ENCODE measurements around the gene ARPC5.

Gene ARPC5

GRCh38 chr1:183589874-183590243 lies 45.7 kb downstream of the ARPC5 start:
- H3K4me1 ChIP-seq (ENCODE audit: control insufficient read depth, insufficient read depth, low read length, poor library complexity, severe bottlenecking), result peaks cover 14% of the 10 kb centered on the region
- H3K4me3 ChIP-seq (ENCODE audit: insufficient read depth, low read depth, low read length, poor library complexity, severe bottlenecking), result no peak overlapping the region
- H3K27ac ChIP-seq (ENCODE audit: insufficient read depth, low read length, poor library complexity, severe bottlenecking), result peak overlapping the region; percentile 5
- H3K9me3 ChIP-seq (ENCODE audit: control insufficient read depth, low read length), result no peaks in the 10 kb centered on the region
- no peaks in the 10 kb centered on the region for H3K27me3 ChIP-seq (replicated peaks; ENCODE audit: control insufficient read depth, insufficient read depth, low read length, poor library complexity, severe bottlenecking)
- no peaks in the 10 kb centered on the region for H3K36me3 ChIP-seq (ENCODE audit: control insufficient read depth, insufficient read depth, low read length)
- no peak for DNase-seq

GRCh38 chr1:183589384-183589783 lies 46.2 kb downstream of the ARPC5 start:
- DNase-seq, result no peak

GRCh38 chr1:183588827-183589226 lies 46.8 kb downstream of the ARPC5 start:
- Histone ChIP-seq H3K9me3 (ENCODE audit: control insufficient read depth, low read length) (no peaks in the 10 kb centered on the region), H3K4me1 (ENCODE audit: control insufficient read depth, insufficient read depth, low read length, poor library complexity, severe bottlenecking) (peaks cover 14% of the 10 kb centered on the region), H3K27ac (ENCODE audit: insufficient read depth, low read length, poor library complexity, severe bottlenecking) (no peak overlapping the region), H3K36me3 (ENCODE audit: control insufficient read depth, insufficient read depth, low read length) (no peaks in the 10 kb centered on the region), H3K4me3 (ENCODE audit: insufficient read depth, low read depth, low read length, poor library complexity, severe bottlenecking) (no peak overlapping the region), H3K27me3 (replicated peaks; ENCODE audit: control insufficient read depth, insufficient read depth, low read length, poor library complexity, severe bottlenecking) (no peaks in the 10 kb centered on the region)
- DNase-seq, result no peak

More at GRCh38 chr1:183589384-183589783, 46.2 kb downstream of the ARPC5 start:
- no peaks in the 10 kb centered on the region for H3K27me3 ChIP-seq (replicated peaks; ENCODE audit: control insufficient read depth, insufficient read depth, low read length, poor library complexity, severe bottlenecking)
- no peaks in the 10 kb centered on the region for H3K36me3 ChIP-seq (ENCODE audit: control insufficient read depth, insufficient read depth, low read length)
- H3K27ac ChIP-seq (ENCODE audit: insufficient read depth, low read length, poor library complexity, severe bottlenecking), result no peak overlapping the region
- no peaks in the 10 kb centered on the region for H3K9me3 ChIP-seq (ENCODE audit: control insufficient read depth, low read length)
- no peak overlapping the region for H3K4me3 ChIP-seq (ENCODE audit: insufficient read depth, low read depth, low read length, poor library complexity, severe bottlenecking)
- H3K4me1 ChIP-seq (ENCODE audit: control insufficient read depth, insufficient read depth, low read length, poor library complexity, severe bottlenecking), result peaks cover 14% of the 10 kb centered on the region

DNA sequence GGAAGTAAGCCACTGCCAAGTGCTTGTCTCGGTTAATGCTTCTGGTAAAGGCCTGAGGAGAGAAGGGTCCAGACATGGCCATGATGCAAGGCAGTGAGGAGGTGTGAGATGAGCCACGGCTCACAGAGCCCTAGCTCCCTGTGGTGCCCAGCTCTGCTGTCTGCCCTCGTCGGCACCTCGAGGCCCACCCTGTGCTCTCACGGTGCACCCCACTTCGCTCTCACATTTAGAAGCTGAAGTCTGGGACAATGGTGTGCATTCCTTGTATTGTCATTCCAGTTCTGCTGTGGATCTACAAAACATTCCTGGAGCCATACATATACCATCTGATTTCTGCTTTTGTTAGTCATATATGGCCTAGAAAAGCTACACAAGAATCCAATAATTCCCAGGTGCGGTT lies 48.7 kb downstream of the ARPC5 start:
- no peak overlapping the region for H3K4me3 ChIP-seq (ENCODE audit: insufficient read depth, low read depth, low read length, poor library complexity, severe bottlenecking)
- peaks cover 14% of the 10 kb centered on the region for H3K4me1 ChIP-seq (ENCODE audit: control insufficient read depth, insufficient read depth, low read length, poor library complexity, severe bottlenecking)
- H3K9me3 ChIP-seq (ENCODE audit: control insufficient read depth, low read length), result no peaks in the 10 kb centered on the region
- DNase-seq, result no peak
- H3K27ac ChIP-seq (ENCODE audit: insufficient read depth, low read length, poor library complexity, severe bottlenecking), result no peak overlapping the region
- no peaks in the 10 kb centered on the region for H3K36me3 ChIP-seq (ENCODE audit: control insufficient read depth, insufficient read depth, low read length)
- no peaks in the 10 kb centered on the region for H3K27me3 ChIP-seq (replicated peaks; ENCODE audit: control insufficient read depth, insufficient read depth, low read length, poor library complexity, severe bottlenecking)

GRCh38 chr1:183586455-183586854 lies 49.1 kb downstream of the ARPC5 start:
- Histone ChIP-seq H3K36me3 (ENCODE audit: control insufficient read depth, insufficient read depth, low read length) (no peaks in the 10 kb centered on the region), H3K27me3 (replicated peaks; ENCODE audit: control insufficient read depth, insufficient read depth, low read length, poor library complexity, severe bottlenecking) (no peaks in the 10 kb centered on the region), H3K4me1 (ENCODE audit: control insufficient read depth, insufficient read depth, low read length, poor library complexity, severe bottlenecking) (peaks cover 14% of the 10 kb centered on the region), H3K27ac (ENCODE audit: insufficient read depth, low read length, poor library complexity, severe bottlenecking) (no peak overlapping the region), H3K9me3 (ENCODE audit: control insufficient read depth, low read length) (no peaks in the 10 kb centered on the region), H3K4me3 (ENCODE audit: insufficient read depth, low read depth, low read length, poor library complexity, severe bottlenecking) (no peak overlapping the region)
- no peak for DNase-seq

DNA sequence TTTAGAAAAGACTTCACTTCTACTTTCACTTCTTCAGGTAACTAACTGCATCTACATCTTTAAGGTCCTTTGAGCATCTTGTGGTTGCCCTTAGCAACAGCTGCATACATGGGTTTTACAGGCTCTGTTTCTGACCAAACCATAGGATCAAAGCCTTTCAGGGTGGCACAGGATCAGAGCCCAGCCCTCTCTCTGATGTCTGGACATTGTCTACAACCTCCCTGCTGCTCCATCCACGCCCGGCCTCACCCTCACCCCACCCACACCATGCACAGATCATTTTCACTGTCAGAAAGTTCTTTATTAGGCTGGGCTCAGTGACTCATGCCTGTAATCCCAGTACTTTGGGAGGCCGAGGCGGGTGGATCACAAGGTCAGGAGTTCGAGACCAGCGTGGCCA lies 50.5 kb downstream of the ARPC5 start:
- H3K36me3 ChIP-seq (ENCODE audit: control insufficient read depth, insufficient read depth, low read length), result no peaks in the 10 kb centered on the region
- H3K4me1 ChIP-seq (ENCODE audit: control insufficient read depth, insufficient read depth, low read length, poor library complexity, severe bottlenecking), result peaks cover 11% of the 10 kb centered on the region
- H3K4me3 ChIP-seq (ENCODE audit: insufficient read depth, low read depth, low read length, poor library complexity, severe bottlenecking), result no peak overlapping the region
- H3K27ac ChIP-seq (ENCODE audit: insufficient read depth, low read length, poor library complexity, severe bottlenecking), result no peak overlapping the region
- H3K9me3 ChIP-seq (ENCODE audit: control insufficient read depth, low read length), result no peaks in the 10 kb centered on the region
- H3K27me3 ChIP-seq (replicated peaks; ENCODE audit: control insufficient read depth, insufficient read depth, low read length, poor library complexity, severe bottlenecking), result no peaks in the 10 kb centered on the region
- no peak for DNase-seq

DNA sequence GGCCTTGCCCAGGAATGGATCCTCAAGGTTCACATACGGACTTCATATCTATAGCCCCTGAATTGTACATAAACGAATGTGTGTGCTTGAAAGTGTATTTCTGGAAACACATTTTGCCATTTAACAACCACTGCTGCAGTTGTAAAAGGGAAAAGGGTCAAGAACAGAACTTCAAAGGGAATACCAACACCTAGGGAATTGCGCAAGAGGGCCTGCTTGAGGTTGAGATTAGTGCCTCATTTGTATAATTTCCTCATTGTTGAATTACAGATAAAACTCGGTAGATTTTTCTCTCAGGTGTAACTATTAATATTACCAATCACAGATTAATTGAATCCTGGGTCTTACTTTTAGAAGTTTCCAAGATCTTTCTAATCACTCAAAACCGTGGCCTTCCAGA lies 51.4 kb downstream of the ARPC5 start:
- Histone ChIP-seq H3K27me3 (replicated peaks; ENCODE audit: control insufficient read depth, insufficient read depth, low read length, poor library complexity, severe bottlenecking) (no peaks in the 10 kb centered on the region), H3K9me3 (ENCODE audit: control insufficient read depth, low read length) (no peaks in the 10 kb centered on the region), H3K27ac (ENCODE audit: insufficient read depth, low read length, poor library complexity, severe bottlenecking) (no peak overlapping the region), H3K4me1 (ENCODE audit: control insufficient read depth, insufficient read depth, low read length, poor library complexity, severe bottlenecking) (peaks cover 6% of the 10 kb centered on the region), H3K4me3 (ENCODE audit: insufficient read depth, low read depth, low read length, poor library complexity, severe bottlenecking) (no peak overlapping the region), H3K36me3 (ENCODE audit: control insufficient read depth, insufficient read depth, low read length) (no peaks in the 10 kb centered on the region)
- DNase-seq, result no peak

- DNase-seq, result no peak
Observed at GRCh38 chr1:183583466-183583865, 52.1 kb downstream of the ARPC5 start.

DNA sequence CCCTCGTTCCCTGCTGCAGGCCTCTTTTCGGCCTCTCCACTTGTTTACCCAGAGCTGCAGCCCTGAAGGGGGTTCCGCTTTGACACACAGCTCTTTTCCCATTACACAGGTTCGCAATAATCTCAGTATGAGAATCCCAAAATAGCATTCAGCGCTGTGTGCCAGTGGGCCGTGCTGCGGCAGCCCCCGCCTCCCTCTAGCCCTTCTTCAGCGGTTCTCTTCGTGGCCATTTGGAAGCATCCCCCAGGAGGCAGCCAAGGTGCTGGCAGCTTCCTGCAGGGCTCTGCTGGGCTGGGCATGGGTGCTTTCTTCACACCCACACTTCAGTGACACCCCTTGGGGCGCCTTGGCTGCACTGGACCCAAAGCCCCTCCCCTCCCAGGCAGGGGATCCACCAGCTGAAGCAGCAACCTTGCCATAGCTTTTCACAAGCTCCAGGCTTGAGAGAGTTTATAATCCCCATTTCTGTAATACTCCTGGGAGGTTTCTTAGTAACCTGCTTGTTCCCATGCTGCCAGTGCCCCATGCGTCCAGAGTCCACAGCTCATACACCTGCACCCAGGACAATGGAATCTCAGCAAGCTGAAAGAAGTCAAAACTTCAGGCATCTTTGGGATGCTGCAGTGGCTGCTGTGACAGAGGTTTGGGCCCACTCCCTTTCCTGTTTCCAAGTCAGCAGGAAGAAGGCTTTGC lies 53.4 kb downstream of the ARPC5 start:
- H3K4me1 ChIP-seq (ENCODE audit: control insufficient read depth, insufficient read depth, low read length, poor library complexity, severe bottlenecking), result no peaks in the 10 kb centered on the region
- H3K36me3 ChIP-seq (ENCODE audit: control insufficient read depth, insufficient read depth, low read length), result no peaks in the 10 kb centered on the region
- no peak overlapping the region for H3K4me3 ChIP-seq (ENCODE audit: insufficient read depth, low read depth, low read length, poor library complexity, severe bottlenecking)
- no peaks in the 10 kb centered on the region for H3K27me3 ChIP-seq (replicated peaks; ENCODE audit: control insufficient read depth, insufficient read depth, low read length, poor library complexity, severe bottlenecking)
- no peak for DNase-seq
- no peak overlapping the region for H3K27ac ChIP-seq (ENCODE audit: insufficient read depth, low read length, poor library complexity, severe bottlenecking)
- H3K9me3 ChIP-seq (ENCODE audit: control insufficient read depth, low read length), result no peaks in the 10 kb centered on the region

More at GRCh38 chr1:183583466-183583865, 52.1 kb downstream of the ARPC5 start:
- Histone ChIP-seq H3K36me3 (ENCODE audit: control insufficient read depth, insufficient read depth, low read length) (no peaks in the 10 kb centered on the region), H3K27me3 (replicated peaks; ENCODE audit: control insufficient read depth, insufficient read depth, low read length, poor library complexity, severe bottlenecking) (no peaks in the 10 kb centered on the region), H3K9me3 (ENCODE audit: control insufficient read depth, low read length) (no peaks in the 10 kb centered on the region), H3K4me1 (ENCODE audit: control insufficient read depth, insufficient read depth, low read length, poor library complexity, severe bottlenecking) (no peaks in the 10 kb centered on the region), H3K4me3 (ENCODE audit: insufficient read depth, low read depth, low read length, poor library complexity, severe bottlenecking) (no peak overlapping the region), H3K27ac (ENCODE audit: insufficient read depth, low read length, poor library complexity, severe bottlenecking) (no peak overlapping the region)

DNA sequence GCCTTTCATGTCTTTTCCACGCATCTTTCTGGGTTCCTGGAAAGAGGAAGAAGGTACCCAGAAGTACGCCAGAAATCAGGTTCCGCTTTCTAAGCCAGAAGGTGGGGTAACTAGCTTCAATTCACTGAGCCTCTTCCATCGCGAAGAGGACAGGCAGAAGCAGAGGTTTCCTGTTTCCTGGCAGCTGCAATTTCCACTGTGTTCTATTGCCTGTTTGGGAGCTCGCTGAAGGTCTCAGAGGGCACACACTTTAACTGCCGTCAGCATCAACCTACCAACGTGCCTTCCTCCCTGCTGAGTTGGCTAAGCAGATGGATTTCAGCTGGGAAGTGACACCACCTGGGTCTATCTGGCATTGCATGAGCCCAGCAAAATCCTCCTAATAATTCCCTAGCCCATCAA lies 55.3 kb downstream of the ARPC5 start:
- no peaks in the 10 kb centered on the region for H3K27me3 ChIP-seq (replicated peaks; ENCODE audit: control insufficient read depth, insufficient read depth, low read length, poor library complexity, severe bottlenecking)
- no peak overlapping the region for H3K27ac ChIP-seq (ENCODE audit: insufficient read depth, low read length, poor library complexity, severe bottlenecking)
- no peaks in the 10 kb centered on the region for H3K36me3 ChIP-seq (ENCODE audit: control insufficient read depth, insufficient read depth, low read length)
- no peaks in the 10 kb centered on the region for H3K4me1 ChIP-seq (ENCODE audit: control insufficient read depth, insufficient read depth, low read length, poor library complexity, severe bottlenecking)
- no peak overlapping the region for H3K4me3 ChIP-seq (ENCODE audit: insufficient read depth, low read depth, low read length, poor library complexity, severe bottlenecking)
- no peaks in the 10 kb centered on the region for H3K9me3 ChIP-seq (ENCODE audit: control insufficient read depth, low read length)
- DNase-seq, result no peak

Data from effector memory CD4-positive, alpha-beta T cell (primary cell).